Loucy (cell line): ENCODE measurements around the gene CACNB1.

Experiments
- H2AFZ ChIP-seq: fragments of 200-600 bp; sonication (generic); 2 replicates; pipeline ENCODE4 v1.6.0; 2016; ENCODE audit warnings: antibody characterized with exemption, mild to moderate bottlenecking, low read length, moderate library complexity
- H3F3A ChIP-seq: fragments of 200-600 bp; 2 replicates; pipeline ENCODE4 v1.6.0; 2016; ENCODE audit warnings: antibody characterized with exemption, low read depth, mild to moderate bottlenecking
- H3K27me3 ChIP-seq: fragments of 200-600 bp; sonication (generic); 2 replicates; pipeline ENCODE4 v1.6.1; 2014; ENCODE audit warnings: low read length, mild to moderate bottlenecking; ENCODE audit not compliant: insufficient read depth, poor library complexity, severe bottlenecking
- H3K36me3 ChIP-seq: fragments of 200-600 bp; sonication (generic); 2 replicates; pipeline ENCODE4 v1.6.1; 2016; ENCODE audit warnings: low read length; ENCODE audit not compliant: insufficient read depth
- H3K4me1 ChIP-seq: fragments of 200-600 bp; sonication (generic); 2 replicates; pipeline ENCODE4 v1.5.1; 2014; ENCODE audit warnings: low read length, mild to moderate bottlenecking; ENCODE audit not compliant: insufficient read depth, poor library complexity, severe bottlenecking
- H3K4me2 ChIP-seq: fragments of 200-600 bp; sonication (generic); 2 replicates; pipeline ENCODE4 v1.6.0; 2014; ENCODE audit warnings: antibody characterized with exemption, low read length, low read depth, mild to moderate bottlenecking; ENCODE audit not compliant: poor library complexity, severe bottlenecking
- H3K4me3 ChIP-seq: fragments of 200-600 bp; sonication (generic); 2 replicates; pipeline ENCODE4 v1.5.1; 2014; ENCODE audit warnings: low read length, mild to moderate bottlenecking, mixed read lengths; ENCODE audit not compliant: poor library complexity, severe bottlenecking
- H3K79me2 ChIP-seq: fragments of 200-600 bp; sonication (generic); 2 replicates; pipeline ENCODE4 v1.6.1; 2014; ENCODE audit warnings: low read length; ENCODE audit not compliant: insufficient read depth
- H3K9ac ChIP-seq: fragments of 200-600 bp; sonication (generic); 2 replicates; pipeline ENCODE4 v1.6.0; 2014; ENCODE audit warnings: mild to moderate bottlenecking, low read depth, low read length, moderate library complexity; ENCODE audit not compliant: poor library complexity, severe bottlenecking
- H3K9me2 ChIP-seq: fragments of 200-600 bp; sonication (generic); replicated peaks from 2 replicates; pipeline ENCODE4 v1.6.1; 2016; ENCODE audit warnings: low read depth, low read length, mixed read lengths
- H3K9me3 ChIP-seq: fragments of 200-600 bp; sonication (generic); 2 replicates; pipeline ENCODE4 v1.6.1; 2014; ENCODE audit warnings: mild to moderate bottlenecking, antibody characterized with exemption, low read length, low read depth; ENCODE audit not compliant: insufficient read depth
- H4K20me1 ChIP-seq: fragments of 200-600 bp; sonication (generic); 2 replicates; pipeline ENCODE4 v1.6.0; 2014; ENCODE audit warnings: antibody characterized with exemption, low read length, mild to moderate bottlenecking; ENCODE audit not compliant: insufficient read depth, poor library complexity, severe bottlenecking
- EZH2phosphoT487 ChIP-seq: fragments of 200-600 bp; IDR thresholded peaks from 2 replicates; pipeline ENCODE4 v1.6.1; 2018; ENCODE audit warnings: antibody characterized with exemption, mild to moderate bottlenecking, moderate library complexity, borderline replicate concordance
- TF ChIP-seq, protein P1 (sequence below): fragments of 200-600 bp; sonication (generic); conservative IDR thresholded peaks from 2 replicates; pipeline ENCODE4 v1.5.1; 2014; ENCODE audit warnings: mild to moderate bottlenecking, antibody characterized with exemption, low read length

Gene CACNB1

DNA sequence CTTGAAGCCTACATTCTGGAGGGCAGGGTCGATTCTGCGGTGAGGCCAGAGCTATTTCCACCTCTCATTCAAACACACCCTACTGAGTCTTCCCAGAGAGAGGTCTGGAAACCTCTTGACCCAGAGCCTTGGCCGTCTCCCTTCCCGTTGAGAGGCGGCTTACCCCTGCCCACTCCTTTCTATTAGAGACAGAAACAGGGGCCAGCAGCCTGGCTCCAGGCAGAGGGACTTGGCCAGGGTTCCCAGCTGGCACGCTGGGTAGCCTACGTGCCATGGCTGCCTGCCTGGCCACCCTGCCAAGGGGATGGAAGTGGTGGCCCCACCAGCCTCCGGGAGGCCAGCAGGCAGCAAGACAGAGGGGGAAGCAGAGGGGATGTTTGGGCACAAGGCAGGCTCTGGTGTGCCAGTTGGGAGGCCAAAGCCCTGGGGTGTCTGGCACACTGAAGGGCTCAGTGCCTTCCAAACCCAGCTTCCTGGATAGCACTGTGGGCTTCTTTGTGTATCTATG lies 22.2 kb upstream of the CACNB1 start:
- TF ChIP-seq EZH2phosphoT487 = no peak
- TF ChIP-seq, protein P1, sequence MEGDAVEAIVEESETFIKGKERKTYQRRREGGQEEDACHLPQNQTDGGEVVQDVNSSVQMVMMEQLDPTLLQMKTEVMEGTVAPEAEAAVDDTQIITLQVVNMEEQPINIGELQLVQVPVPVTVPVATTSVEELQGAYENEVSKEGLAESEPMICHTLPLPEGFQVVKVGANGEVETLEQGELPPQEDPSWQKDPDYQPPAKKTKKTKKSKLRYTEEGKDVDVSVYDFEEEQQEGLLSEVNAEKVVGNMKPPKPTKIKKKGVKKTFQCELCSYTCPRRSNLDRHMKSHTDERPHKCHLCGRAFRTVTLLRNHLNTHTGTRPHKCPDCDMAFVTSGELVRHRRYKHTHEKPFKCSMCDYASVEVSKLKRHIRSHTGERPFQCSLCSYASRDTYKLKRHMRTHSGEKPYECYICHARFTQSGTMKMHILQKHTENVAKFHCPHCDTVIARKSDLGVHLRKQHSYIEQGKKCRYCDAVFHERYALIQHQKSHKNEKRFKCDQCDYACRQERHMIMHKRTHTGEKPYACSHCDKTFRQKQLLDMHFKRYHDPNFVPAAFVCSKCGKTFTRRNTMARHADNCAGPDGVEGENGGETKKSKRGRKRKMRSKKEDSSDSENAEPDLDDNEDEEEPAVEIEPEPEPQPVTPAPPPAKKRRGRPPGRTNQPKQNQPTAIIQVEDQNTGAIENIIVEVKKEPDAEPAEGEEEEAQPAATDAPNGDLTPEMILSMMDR = no peak
- Histone ChIP-seq H3K36me3 (no peaks in the 10 kb centered on the region), H3K4me1 (no peaks in the 10 kb centered on the region), H2AFZ (no peak overlapping the region), H3K4me3 (no peak overlapping the region), H3K9me3 (no peaks in the 10 kb centered on the region), H3K79me2 (no peaks in the 10 kb centered on the region), H3K4me2 (no peak overlapping the region), H3K9ac (no peak overlapping the region), H3K9me2 (no peaks in the 10 kb centered on the region), H4K20me1 (no peaks in the 10 kb centered on the region), H3F3A (no peaks in the 10 kb centered on the region), H3K27me3 (no peaks in the 10 kb centered on the region)

DNA sequence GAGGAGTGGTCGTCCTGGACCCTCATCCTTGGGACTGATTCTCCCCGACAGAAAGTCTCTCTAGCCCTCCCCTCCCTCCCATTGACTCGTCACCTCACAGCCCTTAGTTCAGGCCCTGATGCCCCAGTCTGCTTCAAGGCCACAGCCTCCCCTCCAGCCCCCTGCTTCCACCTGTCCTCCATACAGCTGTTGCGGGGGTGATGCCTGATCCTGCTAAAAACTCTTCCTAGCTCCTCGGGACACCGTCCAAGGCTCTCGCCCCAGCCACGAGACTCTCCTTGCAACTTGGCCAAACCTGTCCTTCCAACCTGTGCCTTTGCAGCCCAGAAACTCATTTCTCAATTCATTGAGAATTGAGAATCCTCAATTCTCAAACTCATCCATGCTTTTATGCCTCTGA lies 21.4 kb upstream of the CACNB1 start:
- Histone ChIP-seq H3K4me1 (no peaks in the 10 kb centered on the region), H3K4me2 (no peak overlapping the region), H3K4me3 (no peak overlapping the region), H3K27me3 (no peaks in the 10 kb centered on the region), H3K9me2 (no peaks in the 10 kb centered on the region), H4K20me1 (no peaks in the 10 kb centered on the region), H2AFZ (no peak overlapping the region), H3F3A (no peaks in the 10 kb centered on the region), H3K9me3 (no peaks in the 10 kb centered on the region), H3K79me2 (no peaks in the 10 kb centered on the region), H3K36me3 (no peaks in the 10 kb centered on the region), H3K9ac (no peak overlapping the region)
- no peak for TF ChIP-seq EZH2phosphoT487
- TF ChIP-seq, protein P1 = no peak

DNA sequence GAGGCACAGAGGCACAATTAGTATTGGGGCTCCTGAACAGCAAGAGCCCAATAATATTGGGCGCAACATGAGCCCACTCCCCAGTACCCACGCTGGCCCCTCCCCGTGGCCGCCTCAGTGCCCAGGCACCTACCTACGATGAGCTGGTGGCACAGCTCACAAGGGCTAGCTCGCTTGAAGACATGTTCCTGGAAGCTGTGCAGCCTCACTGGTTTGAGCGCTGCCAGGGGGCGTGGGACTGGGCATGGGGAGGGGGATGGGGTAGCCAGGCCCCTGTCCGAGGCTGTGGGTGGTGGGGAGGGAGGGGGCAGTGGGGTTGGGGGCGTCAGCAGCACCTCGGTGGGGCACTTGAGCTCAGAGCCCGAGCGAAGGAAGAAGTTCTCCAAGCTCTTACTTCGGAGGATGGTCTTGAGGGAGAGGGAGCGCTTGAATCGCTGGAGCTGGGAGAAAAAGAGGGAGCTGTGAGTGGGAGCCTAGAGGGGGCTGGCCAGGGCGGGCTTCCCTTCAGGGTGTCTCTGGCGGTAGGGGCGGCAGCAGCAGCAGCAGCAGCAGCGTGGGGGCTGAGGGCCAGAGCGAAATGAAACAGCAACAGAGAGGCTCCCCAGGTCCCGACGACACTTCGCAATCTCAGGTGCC lies 20.4 kb upstream of the CACNB1 start:
- Histone ChIP-seq H3K9ac (no peak overlapping the region), H3K36me3 (no peaks in the 10 kb centered on the region), H3K9me3 (no peaks in the 10 kb centered on the region), H3K79me2 (no peaks in the 10 kb centered on the region), H2AFZ (no peak overlapping the region), H3F3A (no peaks in the 10 kb centered on the region), H3K9me2 (no peaks in the 10 kb centered on the region), H3K4me1 (no peaks in the 10 kb centered on the region), H4K20me1 (no peaks in the 10 kb centered on the region), H3K4me2 (no peak overlapping the region), H3K4me3 (no peak overlapping the region), H3K27me3 (no peaks in the 10 kb centered on the region)
- TF ChIP-seq, protein P1 = no peak
- no peak for TF ChIP-seq EZH2phosphoT487
